Forelimb muscle (tissue), 1 donor: ENCODE data around the gene CENPL. TPM values are rescaled to one million over a fixed set of nuclear protein-coding genes. Genes with fewer than 3 reads are reported as not detected.

Experiments
- DNase-seq: peaks from one replicate; pipeline ENCODE4 v3.0.0-alpha.2; 2013; ENCODE audit warnings: low read depth
- polyA plus RNA-seq: library from polyadenylated mRNA; unstranded; fragments of 120-200 nt; gene quantifications from one replicate; pipeline ENCODE4 v1.2.1, GENCODE V29; 2013; ENCODE audit not compliant: insufficient read length

CENPL gene
- polyA plus RNA-seq, 1 donor, result 7.7 TPM

DNA sequence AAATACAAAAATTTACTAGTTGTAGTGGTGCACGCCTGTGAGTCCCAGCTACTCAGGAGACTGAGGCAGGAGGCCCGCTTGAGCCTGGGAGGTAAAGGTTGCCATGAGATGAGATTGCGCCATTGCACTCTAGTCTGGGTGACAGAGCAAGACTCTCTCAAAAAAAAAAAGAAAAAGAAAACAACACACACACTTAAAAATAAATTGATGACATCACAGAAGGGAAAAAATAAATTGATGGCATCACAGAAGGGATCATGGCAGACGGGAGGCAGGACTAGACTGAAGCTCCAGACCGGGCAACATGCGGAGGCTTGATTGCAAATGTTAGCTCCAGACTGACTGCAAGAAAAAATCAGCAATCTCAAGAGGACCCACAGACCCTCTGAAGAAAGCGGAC lies 66.6 kb downstream of the CENPL start:
- DNase-seq, result no peak

DNA sequence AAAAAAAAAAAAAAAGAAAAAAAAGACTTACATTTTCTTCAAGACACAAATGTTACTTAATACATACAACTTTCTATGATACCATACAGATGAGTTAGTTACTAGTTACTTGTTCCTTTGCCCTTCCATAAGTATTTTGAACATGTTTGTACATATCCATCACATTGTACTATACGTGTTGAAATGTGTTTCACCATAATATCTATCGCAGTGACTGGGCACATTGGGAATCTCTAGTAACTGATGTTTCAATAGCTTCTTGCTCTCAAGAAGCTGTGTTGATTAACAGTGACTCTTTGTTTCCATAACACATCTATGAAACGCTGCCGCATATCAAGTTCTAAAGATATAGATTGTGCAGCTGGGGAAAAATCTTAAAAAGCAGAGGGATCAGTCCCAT lies 67.0 kb downstream of the CENPL start:
- no peak for DNase-seq

DNA sequence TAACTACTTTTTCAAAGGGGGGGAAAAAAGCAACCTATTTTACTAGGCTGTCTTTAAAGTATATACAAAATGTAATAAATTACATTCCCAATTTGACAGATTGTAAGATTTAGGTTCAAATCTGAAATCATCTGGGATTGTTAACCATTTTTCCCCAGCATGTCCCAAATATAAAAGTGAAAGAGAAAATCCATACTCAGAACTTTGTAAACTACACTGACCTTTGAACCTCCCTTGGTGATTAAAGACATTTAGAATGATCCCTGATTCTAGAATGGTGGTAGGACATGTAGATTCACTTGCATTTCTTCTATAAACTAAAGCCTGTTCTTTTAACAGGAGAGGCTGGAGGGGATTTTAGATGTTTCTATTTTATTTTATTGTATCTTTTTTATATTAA lies 70.9 kb downstream of the CENPL start:
- no peak for DNase-seq

Other genes starting within 250 kb of the CENPL start
- not detected for gene SLC9C2, start 221.8 kb downstream of the CENPL start, polyA plus RNA-seq
- gene TEX50, start 189.5 kb downstream of the CENPL start, polyA plus RNA-seq, result not detected
- gene ANKRD45, start 155.0 kb downstream of the CENPL start, polyA plus RNA-seq, result 0.19 TPM
- gene KLHL20, start 109.9 kb downstream of the CENPL start, polyA plus RNA-seq, result 22.1 TPM
- gene DARS2, start 210 bp downstream of the CENPL start, polyA plus RNA-seq, result 12.7 TPM
- 658 TPM for gene GAS5, start 43.1 kb upstream of the CENPL start, polyA plus RNA-seq
- 5.6 TPM for gene ZBTB37, start 43.5 kb upstream of the CENPL start, polyA plus RNA-seq
- 0.16 TPM for gene SERPINC1, start 92.4 kb upstream of the CENPL start, polyA plus RNA-seq
- 9.5 TPM for gene RC3H1, start 197.5 kb upstream of the CENPL start, polyA plus RNA-seq